ENCODE measurements around the gene PIK3AP1. TPM values are rescaled to one million over a fixed set of nuclear protein-coding genes. Genes with fewer than 3 reads are reported as not detected.

Gene PIK3AP1
- total RNA-seq, 1 experiment from 2014 or later = 1.7 TPM

- Histone ChIP-seq H3K79me1 (ENCODE audit: insufficient read depth, low read depth, low read length, poor library complexity, severe bottlenecking) (no peaks in the 10 kb centered on the region), H3K56ac (ENCODE audit: insufficient read length, low read depth, low read length) (no peak overlapping the region), H3K27me3 (ENCODE audit: insufficient read depth, low read length) (no peaks in the 10 kb centered on the region), H3K14ac (ENCODE audit: insufficient read depth, low read length) (no peak overlapping the region), H3K18ac (ENCODE audit: insufficient read length, low read depth, low read length) (no peak overlapping the region), H2BK5ac (ENCODE audit: insufficient read length, low read length) (no peak overlapping the region), H4K5ac (ENCODE audit: insufficient read length, low read depth, low read length) (no peak overlapping the region), H3K27ac (ENCODE audit: insufficient read length, low read depth, low read length) (no peak overlapping the region), H2AFZ (ENCODE audit: low read length) (no peak overlapping the region), H2AK5ac (ENCODE audit: insufficient read length, low read length) (no peak overlapping the region), H4K91ac (ENCODE audit: insufficient read length, low read depth, low read length) (no peak overlapping the region), H2BK20ac (ENCODE audit: low read depth, low read length, poor library complexity, severe bottlenecking) (no peak overlapping the region), H3K23ac (ENCODE audit: insufficient read length, low read depth, low read length) (no peak overlapping the region), H3K23me2 (ENCODE audit: insufficient read length, low read depth, low read length, poor library complexity, severe bottlenecking) (no peaks in the 10 kb centered on the region), H2BK120ac (ENCODE audit: low read depth, low read length, poor library complexity, severe bottlenecking) (no peak overlapping the region), H3K79me2 (ENCODE audit: insufficient read depth, low read length) (no peaks in the 10 kb centered on the region), H3K9ac (ENCODE audit: extremely low read depth, insufficient read length, low read length) (no peak overlapping the region), H2BK15ac (ENCODE audit: low read depth, low read length) (no peak overlapping the region), H3K4me1 (ENCODE audit: insufficient read depth, low read length) (no peaks in the 10 kb centered on the region), H3K4me2 (ENCODE audit: insufficient read depth, insufficient read length, low read length) (no peak overlapping the region), H4K20me1 (ENCODE audit: control insufficient read depth, insufficient read depth, insufficient read length) (no peaks in the 10 kb centered on the region), H4K8ac (replicated peaks; ENCODE audit: insufficient read length, low read depth, low read length) (no peak overlapping the region), H3K9me3 (ENCODE audit: control insufficient read depth, low read depth, low read length) (no peaks in the 10 kb centered on the region), H3K4ac (ENCODE audit: low read depth, low read length) (no peak overlapping the region), H3T11ph (ENCODE audit: low read length) (no peak overlapping the region), H2BK12ac (ENCODE audit: insufficient read length, low read depth, low read length) (no peak overlapping the region)
- Mint-ChIP-seq H3K27ac (no peak overlapping the region), H3K36me3 (ENCODE audit: insufficient read depth in 1 of 3, low read depth in 3 of 3) (no peaks in the 10 kb centered on the region), H3K4me1 (peaks cover 10 to 13% of the 10 kb centered on the region in 2 experiments), H3K27me3 (ENCODE audit: low read depth) (no peaks in the 10 kb centered on the region), H3K9me3 (no peaks in the 10 kb centered on the region), H3K4me3 (no peak overlapping the region)
- TF ChIP-seq CTCF (conservative IDR thresholded peaks at IDR 0.05) = no peak
- WGBS (ENCODE audit: extremely low coverage, insufficient read length, low lambda C conversion rate) = no CpG with 5 or more reads among the region's 3 CpGs
- DNase-seq = no peak
These were observed 52.9 kb downstream of the PIK3AP1 start for GRCh38 chr10:96667401-96667800.

Data from H9 (cell line).